HG02973 (cell line): ENCODE measurements around the gene CARM1.
"Not testable (repeated sequence)": the region's sequence is repeated elsewhere in the genome, so short reads cannot be mapped to it uniquely, and the experiment has no call there.

Experiments used
- ATAC-seq: cut with Tn5 transposase; IDR thresholded peaks from one replicate; pipeline ENCODE4 v1.9.1; 2021; ENCODE audit warnings: moderate library complexity; ENCODE audit not compliant: unreplicated experiment

CARM1 gene

DNA sequence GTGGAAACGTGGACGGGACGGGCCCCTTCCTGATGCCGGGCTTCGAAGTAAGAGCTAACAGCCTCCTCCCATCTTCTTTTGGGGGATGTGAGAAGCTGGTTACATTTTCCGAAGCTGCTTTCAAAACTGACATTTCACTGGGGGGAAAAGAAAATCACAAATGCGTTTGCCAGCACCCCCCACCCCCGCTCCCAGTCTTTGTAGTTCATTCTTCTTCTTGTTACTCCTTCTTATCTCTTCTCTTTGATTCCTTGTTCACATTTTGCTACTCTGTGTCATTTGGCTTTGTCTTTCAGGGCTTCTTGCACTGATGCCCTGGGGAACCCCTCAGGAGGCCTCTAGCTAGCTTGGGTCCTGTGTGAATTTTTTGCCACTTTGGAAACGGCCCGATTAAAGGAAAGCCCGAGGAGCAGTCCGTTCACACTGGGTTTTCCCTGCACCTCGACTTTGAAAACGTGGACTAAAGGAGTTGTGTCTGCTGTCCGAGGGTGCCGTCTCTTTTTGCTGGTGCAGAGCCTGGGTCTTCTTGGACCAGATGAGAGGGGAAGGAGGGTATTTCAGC, 1.3 kb downstream of the CARM1 start:
- no peak for ATAC-seq

DNA sequence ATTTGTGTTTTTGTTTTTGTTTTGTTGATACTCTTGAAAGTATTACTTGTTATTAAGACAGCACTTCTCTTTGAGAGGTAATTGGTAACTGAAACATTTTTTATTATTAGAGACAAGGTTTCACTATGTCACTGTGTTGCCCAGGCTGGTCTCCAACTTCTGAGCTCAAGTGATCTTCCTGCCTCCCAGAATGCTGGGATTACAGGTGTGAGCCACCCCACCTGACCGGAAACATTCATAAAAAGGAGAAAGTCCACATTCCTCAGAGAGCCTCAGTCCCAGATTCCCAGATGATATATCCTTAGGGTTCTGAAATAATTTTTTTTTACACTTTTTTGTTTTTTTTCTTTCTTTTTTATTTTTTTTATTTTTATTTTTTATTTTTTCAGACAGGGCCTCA, 2.7 kb downstream of the CARM1 start:
- no peak for ATAC-seq

DNA sequence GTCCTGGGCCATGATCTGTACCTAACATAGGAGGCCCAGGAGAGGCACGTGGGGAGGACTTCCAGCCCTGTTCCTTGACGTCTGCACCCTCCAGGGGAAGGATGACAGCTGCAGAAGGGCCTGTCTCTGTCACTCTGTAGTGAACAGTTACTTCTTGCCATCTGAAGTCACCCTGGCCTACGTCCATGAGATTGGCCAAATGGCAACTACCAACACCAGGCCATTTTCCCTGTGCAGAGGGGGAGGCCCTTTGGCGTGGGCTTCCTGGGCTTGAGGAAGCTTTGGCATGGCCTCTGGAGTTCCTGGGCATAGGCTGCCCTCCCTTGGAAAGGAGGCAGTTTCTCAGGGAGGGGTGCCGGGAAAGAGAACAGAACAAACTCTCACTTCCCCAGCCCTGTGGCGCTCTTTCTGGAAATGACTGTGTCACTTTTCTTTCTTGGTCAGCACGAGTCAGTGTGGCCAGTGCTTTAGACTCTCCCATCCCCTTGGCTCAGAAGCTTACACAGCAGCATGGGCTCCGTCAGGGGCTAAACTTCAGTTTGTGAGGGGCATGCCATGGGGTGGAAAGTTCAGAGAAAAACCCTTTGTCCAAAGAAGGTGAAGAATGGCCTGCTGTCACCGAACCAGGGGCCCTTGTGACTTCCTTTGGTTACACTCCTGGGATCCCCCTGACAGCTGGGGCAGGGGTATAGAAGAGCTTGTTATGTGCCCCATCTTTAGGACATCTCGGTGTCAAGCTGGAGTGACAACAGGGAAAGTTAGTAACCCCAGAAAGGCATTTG, 5.3 kb downstream of the CARM1 start:
- peak; percentile 54 for ATAC-seq

DNA sequence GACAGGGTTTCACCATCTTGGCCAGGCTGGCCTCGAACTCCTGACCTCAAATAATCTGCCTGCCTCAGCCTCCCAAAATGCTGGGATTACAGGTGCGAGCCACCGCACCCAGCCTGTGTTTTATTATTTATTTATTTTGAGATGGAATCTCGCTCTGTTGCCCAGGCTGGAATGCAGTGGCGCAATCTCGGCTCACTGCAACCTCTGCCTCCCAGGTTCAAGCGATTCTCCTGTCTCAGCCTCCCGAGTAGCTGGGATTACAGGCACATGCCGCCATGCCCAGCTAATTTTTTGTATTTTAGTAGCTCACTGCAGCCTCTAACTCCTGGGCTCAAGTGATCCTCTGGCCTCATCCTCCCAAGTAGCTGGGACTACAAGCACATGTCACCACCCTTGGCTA, 6.3 kb downstream of the CARM1 start:
- ATAC-seq, result not testable (repeated sequence)

DNA sequence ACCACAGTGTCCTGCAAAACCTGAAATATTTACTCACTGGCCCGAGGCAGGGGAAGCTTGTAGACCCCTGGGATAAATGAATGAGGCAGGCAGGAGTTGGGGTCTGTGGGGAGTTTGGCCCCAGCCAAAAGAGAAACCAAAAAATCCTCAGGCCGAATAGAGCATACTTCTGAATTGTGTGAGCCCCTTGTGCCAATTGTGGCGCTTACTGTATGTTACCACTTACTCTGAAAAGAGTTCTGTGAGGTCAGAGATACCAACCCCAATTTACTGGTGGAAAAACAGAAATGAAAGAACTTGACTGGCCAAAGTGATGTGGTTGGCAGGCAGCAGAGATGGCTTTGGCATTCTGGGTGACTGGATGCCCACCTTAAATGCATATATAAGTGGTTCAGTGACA, 6.9 kb downstream of the CARM1 start:
- ATAC-seq, result no peak

DNA sequence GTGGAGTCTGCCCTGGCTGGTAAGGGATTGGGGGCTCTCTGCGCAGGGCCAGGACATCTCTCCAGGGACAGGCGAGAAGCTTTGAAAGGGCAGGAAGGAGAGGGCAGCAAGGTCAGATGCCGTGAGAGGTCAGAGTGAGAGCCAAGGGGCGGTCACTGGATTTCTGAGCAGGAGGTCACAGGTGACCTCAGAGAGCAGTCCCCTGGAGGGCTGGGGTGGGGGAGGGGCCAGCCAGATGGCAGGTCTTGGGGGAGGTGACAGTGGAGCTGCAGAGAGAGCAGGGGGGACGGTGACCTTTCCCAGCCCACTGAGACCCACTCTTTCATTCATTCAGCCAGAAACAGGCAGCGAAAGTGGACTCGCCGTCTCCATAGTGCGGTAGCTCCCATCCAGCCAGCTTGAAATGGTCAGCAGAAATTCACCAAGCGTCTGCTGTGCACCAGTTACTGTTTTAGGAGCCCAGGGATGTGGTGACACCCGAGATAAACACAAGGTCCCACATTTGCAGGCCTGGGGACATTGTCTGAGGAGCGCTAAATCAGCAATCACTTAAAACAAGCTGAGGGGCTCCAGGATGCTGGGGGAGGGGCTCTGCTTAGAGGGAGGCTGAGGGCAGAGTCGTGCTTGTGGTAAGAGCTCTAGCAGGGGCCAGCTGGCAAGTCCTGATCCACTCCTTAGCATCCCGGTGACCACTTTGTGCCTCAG, 10.2 kb downstream of the CARM1 start:
- ATAC-seq, result no peak

DNA sequence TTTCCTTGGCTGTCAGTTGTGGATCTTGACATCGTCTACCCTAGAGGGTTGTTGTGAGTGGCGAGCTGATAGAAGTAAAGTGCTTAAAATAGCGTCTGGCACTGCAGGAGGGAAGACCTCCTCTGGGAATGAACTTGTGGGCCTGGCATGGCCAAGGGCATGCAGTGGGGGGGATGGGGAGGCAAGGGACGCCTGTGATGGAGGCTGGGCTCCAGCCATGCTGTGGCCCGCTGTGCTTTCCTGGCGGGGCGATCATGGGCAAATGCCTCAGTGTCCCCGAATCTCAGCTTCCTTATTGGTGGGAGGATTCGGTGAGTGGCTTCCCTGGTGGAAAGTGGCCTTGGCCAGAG, 10.7 kb downstream of the CARM1 start:
- no peak for ATAC-seq

DNA sequence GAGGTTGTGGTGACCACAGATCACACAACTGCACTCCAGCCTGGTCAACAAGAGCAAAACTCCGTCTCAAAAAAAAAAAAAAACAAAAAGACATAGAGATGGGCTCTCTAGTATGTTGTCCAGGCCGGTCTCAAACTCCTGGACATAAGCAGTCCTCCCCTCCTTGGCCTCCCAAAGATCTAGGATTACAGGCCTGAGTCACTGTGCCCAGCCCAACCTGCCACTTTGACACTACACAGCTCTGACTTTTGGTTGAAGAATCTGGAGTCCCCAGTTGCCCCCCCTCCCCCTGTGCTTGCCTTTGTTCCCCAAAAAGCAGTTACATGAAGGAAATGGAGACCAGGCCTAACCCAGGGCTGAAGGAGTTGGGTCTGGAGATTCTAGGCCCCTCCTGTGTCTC, 12.9 kb downstream of the CARM1 start:
- no peak for ATAC-seq

DNA sequence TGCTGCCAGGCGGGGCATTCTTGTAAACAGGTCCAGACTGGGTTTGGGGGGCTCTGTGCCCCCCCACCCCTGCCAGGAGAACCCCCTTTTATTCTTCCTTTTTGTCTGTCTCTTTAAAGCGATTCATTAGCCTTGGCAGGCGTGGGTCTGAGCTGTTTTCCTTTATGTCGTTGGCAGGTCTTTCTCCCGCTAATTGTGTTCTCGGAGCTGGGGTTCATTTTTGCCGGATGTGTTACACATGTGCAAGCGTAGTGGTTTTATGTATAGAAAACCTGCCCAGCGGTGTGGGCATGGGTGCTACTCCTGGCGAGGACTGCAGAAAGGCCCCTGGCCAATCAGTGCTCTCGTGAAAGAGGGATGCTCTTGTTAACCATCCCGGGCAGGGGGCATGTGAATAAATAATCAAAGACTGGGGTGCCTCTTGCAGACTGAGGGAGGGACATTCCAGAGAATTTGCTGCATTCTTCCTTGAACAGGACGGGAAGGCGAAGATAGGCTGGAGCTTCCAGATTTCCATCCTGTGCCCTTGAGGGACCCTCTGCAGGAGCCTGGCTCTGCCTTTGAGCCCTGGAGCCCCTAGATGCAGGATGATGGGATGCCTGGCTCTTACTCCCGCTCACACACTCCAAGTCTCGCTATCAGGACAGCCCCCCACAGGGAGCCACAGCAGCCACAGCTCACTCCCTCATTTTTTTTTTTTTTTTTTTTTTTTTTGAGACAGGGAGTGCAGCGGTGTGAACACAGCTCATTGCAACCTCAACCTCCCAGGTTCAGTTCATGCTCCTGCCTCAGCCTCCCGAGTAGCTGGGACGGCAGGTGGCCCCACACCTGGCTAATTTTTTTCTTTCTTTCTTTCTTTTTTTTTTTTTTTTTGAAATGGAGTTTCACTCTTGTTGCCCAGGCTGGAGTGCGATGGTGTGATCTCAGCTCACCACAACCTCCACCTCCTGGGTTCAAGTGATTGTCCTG, 14.1 kb downstream of the CARM1 start:
- ATAC-seq, result no peak

DNA sequence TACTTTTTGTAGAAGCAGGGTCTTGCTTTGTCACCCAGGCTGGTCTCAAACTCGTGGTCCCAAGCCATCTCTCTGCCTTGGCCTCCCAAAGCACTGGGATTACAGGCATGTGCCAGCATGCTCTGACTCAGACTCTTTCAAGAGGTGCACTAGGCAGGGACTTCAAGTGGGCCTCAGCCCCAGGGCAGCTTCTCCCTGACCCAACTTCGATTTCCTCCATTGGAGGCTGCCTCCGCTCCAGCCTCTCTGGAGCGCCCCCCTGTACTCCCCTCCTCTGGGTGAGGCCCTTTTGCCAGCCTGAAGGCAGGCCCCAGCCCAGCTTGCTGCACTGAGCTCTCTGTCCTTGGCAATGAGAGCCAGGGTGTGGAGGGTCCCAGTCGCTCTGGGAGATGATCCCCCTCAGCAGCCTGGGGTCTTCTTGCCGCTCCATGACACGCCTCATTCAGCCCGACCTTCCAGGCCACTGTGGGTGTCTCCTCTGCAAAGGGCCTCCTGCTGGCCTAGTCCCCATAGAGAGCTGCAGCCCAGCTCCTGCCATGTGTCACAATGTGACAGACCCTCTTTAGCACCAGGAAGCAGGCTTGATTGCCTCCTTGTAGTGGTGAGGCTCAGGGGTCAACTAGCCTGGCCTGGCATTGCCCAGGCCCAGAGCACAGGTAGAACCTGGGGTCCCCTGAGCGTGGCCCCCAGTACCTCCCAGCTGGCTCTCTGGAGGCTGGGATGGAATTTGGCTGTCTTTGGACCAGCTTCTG, 16.4 kb downstream of the CARM1 start:
- no peak for ATAC-seq

DNA sequence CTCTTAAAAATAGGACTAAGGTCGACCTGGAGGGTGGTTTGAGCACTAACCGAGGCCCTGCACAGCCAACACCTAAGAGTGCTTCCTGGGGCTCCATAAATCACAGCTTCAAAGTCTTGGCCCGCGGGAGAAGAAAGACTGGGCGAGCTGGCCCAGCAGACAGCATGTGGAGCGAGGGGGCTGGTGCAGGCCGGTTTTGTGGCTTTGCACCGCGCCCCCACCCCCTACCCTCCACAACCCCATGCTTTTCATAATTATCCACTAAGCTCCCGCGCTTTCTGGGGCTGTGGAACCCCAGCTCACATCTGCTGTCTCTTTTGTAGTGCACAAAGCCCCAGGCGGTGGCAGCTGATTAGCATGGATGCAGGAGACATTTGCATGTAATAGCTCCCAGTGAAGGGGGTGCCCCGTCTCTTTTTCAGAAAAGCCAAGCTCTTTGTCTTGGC, 17.1 kb downstream of the CARM1 start:
- ATAC-seq, result no peak

DNA sequence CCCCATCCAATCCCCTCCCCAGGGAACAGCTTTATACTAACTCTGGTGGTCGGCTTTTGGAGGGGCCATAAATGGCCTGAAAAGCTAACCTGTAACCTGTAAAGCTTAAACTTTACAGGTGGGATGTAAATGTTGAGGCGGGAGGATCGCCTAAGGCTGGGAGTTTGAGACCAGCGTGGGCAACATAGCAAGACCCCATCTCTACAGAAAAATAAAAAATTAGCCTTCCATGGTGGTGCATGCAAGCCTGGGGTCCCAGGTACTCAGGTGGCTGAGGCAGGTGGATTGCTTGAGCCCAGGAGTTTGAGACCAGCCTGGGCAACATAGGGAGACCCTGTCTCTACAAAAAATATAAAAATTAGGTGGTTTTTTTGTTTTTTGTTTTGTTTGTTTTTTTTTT, 18.5 kb downstream of the CARM1 start:
- ATAC-seq, result no peak

DNA sequence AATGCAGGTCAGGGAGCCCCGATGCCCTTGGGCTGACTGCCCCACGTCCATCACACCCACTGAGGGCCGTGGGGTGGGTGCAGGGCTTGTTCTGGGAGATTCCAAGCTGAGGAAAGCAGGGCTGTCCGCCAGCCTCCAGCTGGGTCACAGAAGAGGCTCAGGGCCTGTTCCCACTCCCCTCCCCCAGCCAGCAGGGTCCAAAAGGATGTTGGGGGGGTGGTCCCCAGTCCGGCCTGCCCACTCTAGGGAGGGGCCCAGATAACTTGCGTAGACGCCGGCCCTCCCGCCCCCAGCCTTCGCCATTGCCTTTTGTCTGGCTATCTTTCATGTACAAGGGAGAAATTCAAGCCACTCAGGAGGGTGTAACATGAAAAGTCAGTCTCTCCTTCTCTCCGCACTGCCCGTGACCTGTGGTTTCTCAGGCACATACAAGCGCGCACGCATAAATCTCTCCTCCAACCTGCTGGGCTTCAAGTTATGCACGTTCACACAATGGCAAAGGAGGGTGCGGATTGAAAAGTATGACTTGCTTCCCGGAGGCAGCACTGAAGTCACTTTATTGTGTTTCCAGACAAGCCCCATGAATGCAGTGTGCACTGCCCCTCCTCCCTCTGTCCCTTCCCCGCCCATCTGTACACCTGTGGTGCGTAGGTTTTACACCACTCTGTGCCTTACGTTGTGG, 20.2 kb downstream of the CARM1 start:
- no peak for ATAC-seq

DNA sequence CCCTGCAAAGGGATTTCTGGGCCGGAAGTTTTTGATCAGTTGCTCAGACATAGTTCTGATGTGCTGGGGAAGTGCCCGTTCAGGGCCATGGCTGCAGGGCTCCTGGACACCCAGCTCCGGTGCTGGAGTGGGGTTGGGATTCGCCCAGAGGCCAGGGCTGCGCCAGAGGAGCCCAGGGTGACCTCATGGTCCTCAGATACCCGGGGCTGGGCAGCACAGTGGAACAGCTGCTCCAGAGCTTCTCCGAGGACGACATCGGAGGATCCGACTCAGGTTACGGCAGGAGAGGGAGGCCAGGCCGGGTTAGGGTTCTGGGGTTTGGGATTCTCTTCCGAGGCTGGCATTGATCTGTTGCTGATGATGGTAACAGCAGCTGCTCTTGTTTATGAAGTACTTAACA, 20.9 kb downstream of the CARM1 start:
- ATAC-seq, result no peak

DNA sequence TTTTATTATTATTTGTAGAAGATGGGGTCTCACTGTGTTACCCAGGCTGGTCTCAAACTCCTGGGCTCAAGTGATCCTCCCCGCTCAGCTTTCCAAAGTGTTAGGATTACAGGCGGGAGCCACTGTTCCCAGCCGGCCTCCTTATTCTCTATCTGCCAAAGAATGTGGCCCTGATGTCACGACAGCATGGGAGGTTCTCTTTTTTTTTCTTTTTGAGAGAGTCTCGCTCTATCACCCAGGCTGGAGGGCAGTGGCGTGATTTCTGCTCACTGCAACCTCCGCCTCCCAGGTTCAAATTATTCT, 23.5 kb downstream of the CARM1 start:
- no peak for ATAC-seq

DNA sequence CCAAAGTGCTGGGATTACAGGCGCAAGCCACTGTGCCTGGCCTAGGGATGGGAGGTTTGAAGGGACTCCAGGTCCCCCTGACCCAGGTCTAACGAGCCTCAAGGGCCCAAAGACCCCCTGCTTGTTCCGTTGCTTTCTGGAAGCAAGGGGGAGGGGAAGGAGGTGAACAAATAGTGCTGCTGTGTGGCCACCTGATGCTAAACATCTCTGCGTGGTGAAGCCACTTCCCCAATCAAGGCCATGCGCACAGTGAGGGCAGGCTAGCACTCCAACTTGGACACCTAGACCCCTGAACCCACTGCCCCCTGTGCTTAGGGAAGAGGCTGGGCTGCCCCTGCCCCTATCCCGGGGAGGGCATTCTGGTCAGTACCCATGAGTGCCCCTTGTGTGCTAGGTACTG, 24.0 kb downstream of the CARM1 start:
- ATAC-seq, result no peak

DNA sequence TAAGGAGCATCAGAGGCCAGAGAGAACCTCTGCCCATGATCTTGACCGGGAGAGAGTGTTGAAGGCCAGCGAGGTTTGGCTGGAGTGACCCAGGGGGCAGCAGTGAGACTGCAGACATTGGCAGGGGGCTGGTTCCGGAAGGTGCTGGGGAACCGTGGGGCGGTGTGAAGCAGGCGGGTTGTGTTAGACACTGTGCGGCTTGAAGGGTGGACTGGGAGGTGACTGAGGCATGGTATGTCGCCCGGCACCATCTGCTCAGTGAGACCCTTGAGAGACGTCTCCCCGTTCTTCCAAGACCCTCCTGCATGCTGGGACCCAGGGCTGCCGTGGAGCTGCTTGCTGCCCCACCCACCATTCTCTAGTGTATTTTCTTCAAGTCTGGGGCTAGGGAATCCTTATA, 24.6 kb downstream of the CARM1 start:
- ATAC-seq, result no peak

DNA sequence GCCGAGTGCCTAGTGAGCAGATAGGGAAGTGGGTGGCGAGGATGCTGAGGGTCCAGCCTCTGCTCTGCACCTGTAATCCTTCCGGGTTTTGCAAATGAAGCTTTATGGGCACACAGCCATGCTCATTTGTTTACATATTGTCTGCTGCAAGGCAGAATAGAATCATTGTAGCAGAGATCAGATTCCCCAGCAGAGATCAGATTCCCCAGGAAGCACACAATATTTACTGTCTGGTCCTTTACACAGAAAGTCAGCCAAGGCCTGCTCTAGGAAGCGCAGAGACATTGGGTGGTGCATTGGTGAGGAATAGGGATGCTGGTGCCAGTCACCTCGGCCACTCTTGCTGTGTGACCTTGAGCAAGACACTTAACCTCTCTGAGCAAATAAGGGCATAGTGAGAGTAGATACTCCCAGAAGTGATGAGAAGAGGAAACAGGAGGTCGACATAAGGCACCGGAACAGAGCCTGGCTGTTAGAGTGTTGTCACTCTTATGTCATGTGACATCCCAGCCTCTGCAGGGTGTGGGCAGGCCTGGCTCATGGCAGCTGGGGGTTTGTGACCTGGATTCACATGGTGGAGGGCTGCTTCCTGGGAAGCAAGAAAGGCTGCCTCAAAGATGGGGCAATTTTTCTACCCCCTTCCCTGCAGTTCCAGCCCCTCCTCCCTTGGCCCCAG, 25.6 kb downstream of the CARM1 start:
- no peak for ATAC-seq

DNA sequence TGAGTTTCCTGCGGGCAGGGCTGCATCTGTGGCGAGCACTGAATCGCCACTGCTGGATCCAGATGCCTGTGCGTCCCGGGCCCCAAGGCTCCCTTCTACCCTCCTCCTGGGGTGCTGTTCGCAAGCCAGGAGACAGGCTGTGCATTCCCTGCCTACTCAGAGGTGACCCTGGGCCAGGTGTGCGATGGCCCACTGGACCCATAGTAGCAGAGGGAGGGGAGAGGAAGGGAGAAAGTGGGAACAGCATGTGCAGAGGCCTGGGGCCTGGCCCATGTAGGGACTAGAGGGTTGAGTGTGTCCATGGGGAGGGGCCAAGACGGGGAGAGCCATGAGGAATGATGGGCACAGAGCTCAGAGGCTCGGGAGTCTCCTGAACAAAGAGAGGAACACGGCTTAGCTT, 27.3 kb downstream of the CARM1 start:
- no peak for ATAC-seq
